NCI-H146 treated with DMSO at 0.1 percent for 48 hours (cell line): ENCODE data around the gene MAP2K7.
"Not testable (repeated sequence)": the region's sequence is repeated elsewhere in the genome, so short reads cannot be mapped to it uniquely, and the experiment has no call there.

Source experiments
- DNase-seq: peaks from one replicate; lab custom pipeline; 2025; ENCODE audit not compliant: unreplicated experiment; lab: John Stamatoyannopoulos, UW

The MAP2K7 gene

GRCh38 chr19:7961082-7961481 is 57.4 kb downstream of the MAP2K7 start:
- DNase-seq = not testable (repeated sequence)

- no peak for DNase-seq
Observed at GRCh38 chr19:7961920-7962626, 58.4 kb downstream of the MAP2K7 start.

- no peak for DNase-seq
Observed at GRCh38 chr19:7962644-7963268, 59.1 kb downstream of the MAP2K7 start.

DNA sequence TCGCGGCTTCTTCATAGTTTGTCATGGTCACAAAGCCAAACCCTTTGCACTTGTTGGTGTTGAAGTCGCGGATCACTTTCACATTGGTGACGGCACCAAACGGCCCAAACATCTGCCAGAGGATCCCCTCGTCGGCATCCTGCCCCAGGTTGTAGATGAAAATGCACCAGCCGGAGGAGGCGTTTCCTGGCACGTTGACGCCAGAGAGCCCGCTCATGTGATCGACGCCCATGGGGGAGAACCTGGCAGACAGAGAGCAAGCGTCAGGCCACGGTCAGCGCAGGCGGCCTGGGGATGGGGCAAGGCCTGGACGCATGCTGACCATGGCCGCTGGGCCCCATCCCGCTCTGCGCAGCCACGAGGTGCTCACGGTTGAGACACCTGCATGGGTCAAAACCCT is 59.9 kb downstream of the MAP2K7 start:
- DNase-seq = no peak
